ENCODE results near the gene CCND1.

Gene CCND1

GRCh38 chr11:69632900-69633299, 8.1 kb upstream of the CCND1 start:
- H3K14ac ChIP-seq (ENCODE audit: low read length): no peak overlapping the region
- H2BK12ac ChIP-seq (ENCODE audit: low read length): no peak overlapping the region
- peaks cover 0 to 35% (median 8%) of the 10 kb centered on the region in 3 experiments for H3K27me3 ChIP-seq (ENCODE audit: control insufficient read depth in 3 of 3, insufficient read depth in 3 of 3, low read depth in 1 of 3, low read length in 3 of 3)
- no peak overlapping the region for H2BK15ac ChIP-seq (ENCODE audit: low read length)
- no peak for DNase-seq (ENCODE audit: low spot score)
- H2AFZ ChIP-seq (ENCODE audit: low read length): no peak overlapping the region
- no peak overlapping the region for H3K9ac ChIP-seq (ENCODE audit: low read depth, low read length, poor library complexity)
- no peak overlapping the region for H2BK5ac ChIP-seq (ENCODE audit: low read length)
- H3K27ac ChIP-seq (replicated peaks; ENCODE audit: low read length): no peak overlapping the region
- no peaks in the 10 kb centered on the region for H3K36me3 ChIP-seq (replicated peaks in 1 of 2; ENCODE audit: control insufficient read depth in 2 of 2, insufficient read depth in 2 of 2, low read length in 2 of 2)
- H3K4me3 ChIP-seq (ENCODE audit: low read length in 2 of 2): no peak overlapping the region
- H3K4me1 ChIP-seq (ENCODE audit: control insufficient read depth in 2 of 2, insufficient read depth in 1 of 2, low read depth in 1 of 2, low read length in 2 of 2): peaks cover 11 to 20% of the 10 kb centered on the region in 2 donors
- H3K9me3 ChIP-seq (replicated peaks in 1 of 2; ENCODE audit: control insufficient read depth in 2 of 2, insufficient read depth in 1 of 2, low read depth in 1 of 2, low read length in 2 of 2): peaks cover 5 to 9% of the 10 kb centered on the region in 2 donors
- no peak overlapping the region for H3K4me2 ChIP-seq (ENCODE audit: insufficient read depth, low read length, poor library complexity, severe bottlenecking)
- H4K91ac ChIP-seq (ENCODE audit: low read depth, low read length, poor library complexity): no peak overlapping the region
- H4K8ac ChIP-seq (ENCODE audit: low read depth, low read length): no peak overlapping the region
- no peak overlapping the region for H3K23ac ChIP-seq (ENCODE audit: low read depth, low read length, poor library complexity)
- no peak overlapping the region for H2BK120ac ChIP-seq (ENCODE audit: low read depth, low read length)
- WGBS, 2 donors (ENCODE audit: extremely low coverage in 2 of 2, insufficient read length in 2 of 2, insufficient replicate concordance in 1 of 2): no CpG with 5 or more reads among the region's 4 CpGs
- no peak overlapping the region for H2AK5ac ChIP-seq (ENCODE audit: low read depth, low read length)
- H3K18ac ChIP-seq (ENCODE audit: low read length): no peak overlapping the region
- H3K79me1 ChIP-seq (ENCODE audit: low read depth, low read length): no peaks in the 10 kb centered on the region
- H3K4ac ChIP-seq (ENCODE audit: low read length): no peak overlapping the region

- Histone ChIP-seq H3K4me1 (ENCODE audit: control insufficient read depth in 2 of 2, insufficient read depth in 1 of 2, low read depth in 1 of 2, low read length in 2 of 2) (peaks cover 11 to 21% of the 10 kb centered on the region in 2 donors), H3K9me3 (replicated peaks in 1 of 2; ENCODE audit: control insufficient read depth in 2 of 2, insufficient read depth in 1 of 2, low read depth in 1 of 2, low read length in 2 of 2) (peaks cover 2 to 5% of the 10 kb centered on the region in 2 donors), H3K9ac (ENCODE audit: low read depth, low read length, poor library complexity) (no peak overlapping the region), H2AK5ac (ENCODE audit: low read depth, low read length) (peak overlapping the region; percentile 78), H2AFZ (ENCODE audit: low read length) (no peak overlapping the region), H3K27ac (replicated peaks; ENCODE audit: low read length) (no peak overlapping the region), H2BK5ac (ENCODE audit: low read length) (no peak overlapping the region), H4K8ac (ENCODE audit: low read depth, low read length) (no peak overlapping the region), H3K23ac (ENCODE audit: low read depth, low read length, poor library complexity) (no peak overlapping the region), H3K4ac (ENCODE audit: low read length) (no peak overlapping the region), H3K14ac (ENCODE audit: low read length) (no peak overlapping the region), H3K27me3 (ENCODE audit: control insufficient read depth in 3 of 3, insufficient read depth in 3 of 3, low read depth in 1 of 3, low read length in 3 of 3) (peaks cover 0 to 42% (median 8%) of the 10 kb centered on the region in 3 experiments), H2BK120ac (ENCODE audit: low read depth, low read length) (no peak overlapping the region), H2BK15ac (ENCODE audit: low read length) (no peak overlapping the region), H4K91ac (ENCODE audit: low read depth, low read length, poor library complexity) (no peak overlapping the region), H3K18ac (ENCODE audit: low read length) (no peak overlapping the region), H3K36me3 (replicated peaks in 1 of 2; ENCODE audit: control insufficient read depth in 2 of 2, insufficient read depth in 2 of 2, low read length in 2 of 2) (no peaks in the 10 kb centered on the region), H3K4me2 (ENCODE audit: insufficient read depth, low read length, poor library complexity, severe bottlenecking) (no peak overlapping the region), H3K79me1 (ENCODE audit: low read depth, low read length) (no peaks in the 10 kb centered on the region), H2BK12ac (ENCODE audit: low read length) (no peak overlapping the region), H3K4me3 (ENCODE audit: low read length in 2 of 2) (no peak overlapping the region)
- no peak for DNase-seq (ENCODE audit: low spot score)
- WGBS, 2 donors (ENCODE audit: extremely low coverage in 2 of 2, insufficient read length in 2 of 2, insufficient replicate concordance in 1 of 2): no CpG with 5 or more reads among the region's 6 CpGs
Measured at GRCh38 chr11:69634069-69634468, 6.9 kb upstream of the CCND1 start.

GRCh38 chr11:69634590-69634989, 6.4 kb upstream of the CCND1 start:
- Histone ChIP-seq H3K79me1 (ENCODE audit: low read depth, low read length) (no peaks in the 10 kb centered on the region), H2BK120ac (ENCODE audit: low read depth, low read length) (no peak overlapping the region), H4K8ac (ENCODE audit: low read depth, low read length) (no peak overlapping the region), H3K9ac (ENCODE audit: low read depth, low read length, poor library complexity) (no peak overlapping the region), H3K4me2 (ENCODE audit: insufficient read depth, low read length, poor library complexity, severe bottlenecking) (no peak overlapping the region), H3K4me3 (ENCODE audit: low read length in 2 of 2) (no peak overlapping the region), H3K9me3 (replicated peaks in 1 of 2; ENCODE audit: control insufficient read depth in 2 of 2, insufficient read depth in 1 of 2, low read depth in 1 of 2, low read length in 2 of 2) (peaks cover under 1 to 5% of the 10 kb centered on the region in 2 donors), H3K14ac (ENCODE audit: low read length) (no peak overlapping the region), H3K4me1 (ENCODE audit: control insufficient read depth in 2 of 2, insufficient read depth in 1 of 2, low read depth in 1 of 2, low read length in 2 of 2) (peaks cover 12 to 21% of the 10 kb centered on the region in 2 donors), H3K23ac (ENCODE audit: low read depth, low read length, poor library complexity) (no peak overlapping the region), H3K18ac (ENCODE audit: low read length) (no peak overlapping the region), H4K91ac (ENCODE audit: low read depth, low read length, poor library complexity) (no peak overlapping the region), H2AFZ (ENCODE audit: low read length) (no peak overlapping the region), H3K36me3 (replicated peaks in 1 of 2; ENCODE audit: control insufficient read depth in 2 of 2, insufficient read depth in 2 of 2, low read length in 2 of 2) (no peaks in the 10 kb centered on the region), H3K27me3 (ENCODE audit: control insufficient read depth in 3 of 3, insufficient read depth in 3 of 3, low read depth in 1 of 3, low read length in 3 of 3) (peaks cover 0 to 43% (median 8%) of the 10 kb centered on the region in 3 experiments), H3K27ac (replicated peaks; ENCODE audit: low read length) (no peak overlapping the region), H2BK12ac (ENCODE audit: low read length) (no peak overlapping the region), H2AK5ac (ENCODE audit: low read depth, low read length) (no peak overlapping the region), H2BK15ac (ENCODE audit: low read length) (no peak overlapping the region), H2BK5ac (ENCODE audit: low read length) (no peak overlapping the region), H3K4ac (ENCODE audit: low read length) (no peak overlapping the region)
- no CpG with 5 or more reads among the region's 7 CpGs for WGBS, 2 donors (ENCODE audit: extremely low coverage in 2 of 2, insufficient read length in 2 of 2, insufficient replicate concordance in 1 of 2)
- no peak for DNase-seq (ENCODE audit: low spot score)

- Histone ChIP-seq H2BK15ac (ENCODE audit: low read length) (no peak overlapping the region), H2AFZ (ENCODE audit: low read length) (no peak overlapping the region), H3K4me3 (ENCODE audit: low read length in 2 of 2) (no peak overlapping the region), H2AK5ac (ENCODE audit: low read depth, low read length) (no peak overlapping the region), H3K4me1 (ENCODE audit: control insufficient read depth in 2 of 2, insufficient read depth in 1 of 2, low read depth in 1 of 2, low read length in 2 of 2) (peaks cover 17 to 22% of the 10 kb centered on the region in 2 donors), H3K18ac (ENCODE audit: low read length) (no peak overlapping the region), H2BK12ac (ENCODE audit: low read length) (no peak overlapping the region), H2BK5ac (ENCODE audit: low read length) (no peak overlapping the region), H3K36me3 (replicated peaks in 1 of 2; ENCODE audit: control insufficient read depth in 2 of 2, insufficient read depth in 2 of 2, low read length in 2 of 2) (no peaks in the 10 kb centered on the region), H3K79me1 (ENCODE audit: low read depth, low read length) (no peaks in the 10 kb centered on the region), H3K27me3 (ENCODE audit: control insufficient read depth in 3 of 3, insufficient read depth in 3 of 3, low read depth in 1 of 3, low read length in 3 of 3) (peaks cover 0 to 49% (median 8%) of the 10 kb centered on the region in 3 experiments), H4K8ac (ENCODE audit: low read depth, low read length) (no peak overlapping the region), H4K91ac (ENCODE audit: low read depth, low read length, poor library complexity) (no peak overlapping the region), H3K9me3 (replicated peaks in 1 of 2; ENCODE audit: control insufficient read depth in 2 of 2, insufficient read depth in 1 of 2, low read depth in 1 of 2, low read length in 2 of 2) (peaks cover 0 to 5% of the 10 kb centered on the region in 2 donors), H3K27ac (replicated peaks; ENCODE audit: low read length) (no peak overlapping the region), H3K14ac (ENCODE audit: low read length) (no peak overlapping the region), H3K9ac (ENCODE audit: low read depth, low read length, poor library complexity) (no peak overlapping the region), H3K23ac (ENCODE audit: low read depth, low read length, poor library complexity) (no peak overlapping the region), H2BK120ac (ENCODE audit: low read depth, low read length) (no peak overlapping the region), H3K4ac (ENCODE audit: low read length) (no peak overlapping the region), H3K4me2 (ENCODE audit: insufficient read depth, low read length, poor library complexity, severe bottlenecking) (no peak overlapping the region)
- no peak for DNase-seq (ENCODE audit: low spot score)
- WGBS, 2 donors (ENCODE audit: extremely low coverage in 2 of 2, insufficient read length in 2 of 2, insufficient replicate concordance in 1 of 2): no CpG with 5 or more reads among the region's 6 CpGs
Measured at GRCh38 chr11:69635195-69635594, 5.8 kb upstream of the CCND1 start.

All from neuronal stem cell (in vitro differentiated cells).